SHP77 (cell line): Measurements from ENCODE around the gene TBL1XR1.
"Not testable (repeated sequence)": the region's sequence is repeated elsewhere in the genome, so short reads cannot be mapped to it uniquely, and the experiment has no call there.

Experiments used
- DNase-seq, 2 experiments: peaks; one replicate each; lab custom pipeline; 2025; lab: John Stamatoyannopoulos, UW

Gene TBL1XR1

DNA sequence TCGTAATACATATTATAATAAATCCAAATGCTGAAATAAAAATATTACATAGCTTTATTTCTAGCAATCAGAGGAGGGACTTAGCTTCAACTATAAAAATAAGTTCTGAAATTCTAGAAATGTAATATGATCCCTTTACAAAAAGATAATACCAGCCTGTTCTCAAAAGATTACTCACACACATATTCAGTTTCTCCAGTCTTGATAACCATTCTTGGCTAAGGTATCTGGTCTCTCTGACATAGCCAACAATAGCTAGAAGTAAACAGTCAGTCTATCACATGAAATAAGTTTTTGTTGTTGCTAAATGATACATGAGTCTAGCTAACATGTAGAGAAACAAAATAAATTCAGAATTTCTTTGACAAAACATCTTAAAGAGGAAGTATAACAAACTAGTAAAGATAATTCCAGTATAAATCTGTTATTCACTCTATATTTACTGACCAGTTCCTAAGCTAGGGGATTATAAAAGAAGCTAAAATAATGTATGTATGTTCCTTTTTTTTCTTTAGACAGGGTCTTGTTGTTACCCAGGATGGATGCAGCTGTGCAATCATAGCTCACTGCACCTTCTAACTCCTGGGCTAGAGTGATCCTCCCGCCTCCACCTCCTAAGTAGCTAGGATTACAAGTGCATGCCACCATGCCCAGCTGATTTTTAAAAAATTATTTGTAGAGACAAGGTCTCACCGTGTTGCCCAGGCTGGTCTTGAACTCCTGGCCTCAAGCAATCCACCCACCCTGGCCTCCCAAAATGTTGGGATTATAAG is 170.6 kb downstream of the TBL1XR1 start:
- no peak for DNase-seq

DNA sequence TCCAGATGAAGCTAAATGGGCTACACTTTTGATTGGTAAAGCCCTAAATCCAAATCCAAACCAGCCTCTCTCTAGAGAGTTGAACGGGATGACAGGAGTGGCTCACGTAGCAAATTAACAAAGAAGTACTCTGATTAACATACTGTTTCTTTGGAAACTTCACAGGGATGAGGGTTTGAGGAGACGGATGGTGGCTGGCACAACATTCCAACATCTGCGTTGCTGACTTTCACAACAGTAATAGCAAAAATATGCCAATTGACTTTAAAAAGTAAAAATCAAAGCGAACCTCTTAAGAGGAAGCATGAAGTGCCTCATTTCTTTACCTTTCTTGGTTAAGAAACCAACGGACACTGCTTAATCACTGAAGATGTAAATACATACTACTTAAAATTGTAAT is 181.4 kb downstream of the TBL1XR1 start:
- no peak for DNase-seq

DNA sequence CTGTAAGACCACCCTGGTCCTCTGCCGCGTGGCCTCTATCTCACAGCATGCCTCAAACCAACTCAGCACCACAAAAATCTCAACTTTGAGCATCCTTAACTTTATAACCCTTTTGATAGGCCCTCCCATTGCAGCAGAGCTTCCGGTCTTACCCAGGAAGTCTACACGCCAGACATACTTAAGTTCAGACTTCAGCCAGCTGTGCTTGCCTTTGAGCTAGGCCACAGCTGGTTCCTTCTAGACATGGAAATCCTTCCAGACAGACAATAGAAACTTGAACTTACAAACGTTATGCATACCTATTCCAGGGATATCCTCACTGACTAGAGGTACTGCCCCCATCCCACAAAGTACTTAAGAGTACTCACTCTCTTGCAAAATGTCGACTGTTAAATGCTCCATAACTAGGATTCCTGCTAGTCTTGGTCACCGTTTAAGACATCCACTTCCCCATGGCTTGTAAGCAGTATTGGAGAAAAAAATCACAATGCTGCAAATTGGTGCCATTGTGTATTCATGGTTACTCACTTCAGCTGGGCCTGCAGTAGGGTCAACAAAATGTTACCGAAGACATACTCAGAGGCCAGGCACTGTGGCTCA is 183.5 kb downstream of the TBL1XR1 start:
- DNase-seq: no peak

DNA sequence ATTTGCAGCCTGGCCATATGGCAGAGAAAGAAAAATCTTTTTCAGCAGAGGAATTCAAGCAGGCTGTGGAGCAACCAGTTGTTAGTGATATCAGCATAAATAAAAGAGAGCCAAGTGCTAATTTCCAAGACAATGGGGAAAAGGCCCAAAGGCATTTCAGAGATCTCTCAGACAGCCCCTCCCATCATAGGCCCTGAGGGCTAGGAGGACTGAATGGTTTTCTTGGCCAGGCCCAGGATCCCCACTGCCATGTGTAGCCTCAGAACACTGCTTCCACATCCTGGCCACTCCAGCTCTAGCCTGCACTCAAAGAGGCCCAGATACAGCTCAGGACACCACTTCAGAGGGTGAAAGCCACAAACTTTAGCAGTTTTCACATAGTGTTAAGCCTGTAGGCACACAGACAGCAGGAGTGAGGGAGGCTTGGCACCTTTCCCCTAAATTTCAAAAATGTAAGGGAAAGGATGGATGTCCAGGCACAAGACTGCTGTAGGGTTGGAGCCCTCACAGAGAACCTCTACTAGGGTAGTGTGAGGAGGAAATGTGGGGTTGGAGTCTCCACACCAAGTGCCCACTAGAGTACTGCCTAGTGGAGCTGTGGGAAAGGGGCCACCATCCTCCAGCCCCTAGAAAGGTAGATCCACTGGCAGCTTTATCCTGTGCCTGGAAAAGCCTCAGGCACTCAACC is 191.4 kb downstream of the TBL1XR1 start:
- no peak for DNase-seq

DNA sequence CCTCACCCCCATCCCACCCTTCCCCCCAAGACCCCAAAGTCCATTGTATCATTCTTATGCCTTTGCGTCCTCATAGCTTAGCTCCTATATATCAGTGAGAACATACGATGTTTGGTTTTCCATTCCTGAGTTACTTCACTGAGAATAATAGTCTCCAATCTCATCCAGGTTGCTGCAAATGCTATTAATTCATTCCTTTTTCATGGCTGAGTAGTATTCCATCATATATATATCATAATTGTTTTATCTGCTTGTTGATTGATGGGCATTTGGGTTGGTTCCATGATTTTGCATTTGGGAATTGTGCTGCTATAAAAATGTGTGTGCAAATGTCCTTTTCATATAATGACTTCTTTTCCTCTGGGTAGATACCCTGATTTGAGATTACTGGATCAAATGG is 197.1 kb downstream of the TBL1XR1 start:
- DNase-seq: not testable (repeated sequence)

DNA sequence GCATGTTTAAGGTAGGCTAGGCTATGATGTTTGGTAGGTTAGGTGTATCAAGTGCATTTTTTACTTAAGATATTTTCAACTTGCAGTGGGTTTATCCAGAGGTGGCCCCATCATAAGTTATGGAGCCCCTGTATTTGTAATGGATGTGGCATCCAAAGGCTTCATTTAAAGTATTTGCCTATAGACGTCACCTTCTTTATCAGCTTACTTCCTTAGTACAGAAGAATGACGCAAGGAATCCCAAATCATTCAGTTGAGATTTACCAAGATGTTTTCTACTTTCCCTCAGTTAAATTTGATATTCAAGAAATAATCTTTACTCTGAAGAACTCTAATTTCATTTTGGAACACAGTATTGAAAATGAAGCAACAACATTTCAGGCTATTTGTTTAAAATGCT is 201.3 kb downstream of the TBL1XR1 start:
- no peak for DNase-seq

DNA sequence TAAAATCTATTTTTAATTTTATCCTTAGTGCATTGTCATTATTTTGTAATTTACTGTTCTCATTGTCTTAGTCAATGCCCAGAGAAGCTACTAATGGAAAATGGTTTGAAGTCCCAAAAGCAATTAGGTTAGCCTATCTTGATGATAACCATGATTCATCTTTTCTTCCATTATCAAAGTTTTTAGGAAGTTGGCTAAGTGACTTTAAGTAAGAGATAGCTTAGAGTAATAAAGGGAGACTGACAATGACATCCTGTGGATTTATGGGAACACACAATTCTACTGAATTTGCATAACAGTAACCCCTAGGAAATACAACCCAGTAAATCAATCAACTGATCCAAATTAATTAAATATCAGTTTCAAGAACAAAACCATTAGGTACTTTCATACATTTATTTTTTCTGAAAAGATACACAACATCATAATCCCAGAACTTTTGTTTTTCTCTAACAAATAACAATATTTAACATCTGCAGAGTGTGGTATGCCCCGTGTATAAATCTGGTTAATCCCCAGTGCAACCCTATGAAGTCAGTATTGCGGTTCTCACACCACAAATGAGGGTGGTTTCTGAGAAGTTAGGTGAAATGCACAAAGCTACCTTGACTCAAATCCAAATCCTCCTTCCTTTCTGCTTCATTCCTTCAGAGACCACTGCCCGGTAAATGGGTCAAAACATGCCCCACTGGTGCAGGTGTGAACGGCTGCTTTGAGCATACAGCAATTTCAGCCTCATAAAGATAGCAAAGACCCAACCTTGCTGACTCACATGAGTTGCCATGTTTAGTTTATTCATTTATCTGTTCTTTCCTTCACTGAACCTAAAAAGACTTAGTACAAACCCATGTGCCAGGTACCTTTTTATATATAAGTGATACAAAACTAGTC is 202.1 kb downstream of the TBL1XR1 start:
- DNase-seq: no peak

DNA sequence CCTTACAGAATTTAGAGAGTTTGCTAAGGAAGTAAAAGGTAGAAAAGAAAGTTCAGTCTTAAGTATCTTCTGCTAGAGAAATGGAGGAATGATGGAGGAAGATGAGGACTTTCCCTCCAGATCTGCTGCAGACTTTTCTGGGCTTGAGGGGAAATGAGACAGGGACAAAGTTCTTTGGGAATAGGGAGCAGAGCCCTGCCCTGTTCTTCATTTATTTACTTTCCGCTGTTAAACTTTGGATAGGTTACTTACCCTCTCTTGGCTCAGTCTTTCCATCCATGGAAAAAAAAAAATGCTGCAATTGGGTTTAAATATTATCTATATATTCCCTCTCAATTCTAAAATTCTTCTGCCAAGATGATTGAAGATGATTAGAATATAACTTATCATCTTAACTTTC is 202.9 kb downstream of the TBL1XR1 start:
- no peak for DNase-seq

DNA sequence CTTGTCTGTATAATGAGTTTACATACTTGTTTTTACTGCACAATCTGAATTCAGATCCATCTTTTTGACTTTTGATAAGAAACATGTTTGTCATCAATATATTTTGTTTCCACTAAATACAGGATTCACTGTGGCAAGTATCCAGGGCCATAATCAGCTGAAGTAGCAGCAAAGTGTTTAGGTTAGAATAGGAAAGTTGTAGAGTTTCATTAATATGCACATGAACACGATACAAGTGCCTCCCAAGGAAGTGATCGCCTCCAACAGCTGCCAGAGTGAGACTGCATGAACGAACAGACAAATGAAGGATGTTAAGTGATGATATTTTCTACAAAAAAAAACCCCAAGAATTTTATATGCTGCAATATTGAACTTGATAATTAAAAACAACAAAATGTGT is 204.3 kb downstream of the TBL1XR1 start:
- no peak for DNase-seq

DNA sequence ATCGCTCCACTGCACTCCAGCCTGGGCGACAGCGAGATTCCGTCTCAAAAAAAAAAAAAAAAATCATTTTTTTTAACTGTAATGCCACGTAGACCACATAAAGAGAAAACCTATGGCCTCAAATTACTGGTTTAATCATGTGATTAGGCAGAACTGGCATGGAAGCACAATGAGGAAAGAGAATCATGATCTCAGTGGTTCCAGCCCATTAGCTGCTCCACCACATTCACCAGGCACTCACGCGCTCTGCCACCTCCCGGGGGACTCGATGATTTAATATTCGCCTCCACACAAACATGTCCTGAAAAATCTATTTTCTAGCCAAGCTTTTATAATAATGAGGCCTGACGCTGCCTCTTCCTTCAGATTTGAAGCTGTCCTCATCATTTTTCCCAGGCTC is 204.7 kb downstream of the TBL1XR1 start:
- no peak for DNase-seq

DNA sequence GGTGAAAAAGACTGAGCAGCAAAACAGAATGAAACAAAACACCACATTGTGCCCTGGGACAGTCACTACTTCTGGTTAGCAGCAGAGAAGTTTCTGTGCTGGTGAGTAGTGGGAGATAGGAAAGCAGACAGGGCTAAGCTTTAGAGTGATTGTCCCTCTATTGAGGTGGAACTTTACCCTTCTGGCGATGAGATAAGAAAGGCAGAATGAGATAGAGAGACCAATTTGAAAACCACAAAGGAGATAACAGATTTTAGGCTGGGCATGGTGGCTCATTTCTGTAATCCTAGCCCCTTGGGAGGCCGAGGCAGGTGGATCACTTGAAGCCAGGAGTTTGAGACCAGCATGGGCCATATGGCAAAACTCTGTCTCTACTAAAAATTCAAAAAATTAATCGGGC is 208.5 kb downstream of the TBL1XR1 start:
- DNase-seq: no peak

DNA sequence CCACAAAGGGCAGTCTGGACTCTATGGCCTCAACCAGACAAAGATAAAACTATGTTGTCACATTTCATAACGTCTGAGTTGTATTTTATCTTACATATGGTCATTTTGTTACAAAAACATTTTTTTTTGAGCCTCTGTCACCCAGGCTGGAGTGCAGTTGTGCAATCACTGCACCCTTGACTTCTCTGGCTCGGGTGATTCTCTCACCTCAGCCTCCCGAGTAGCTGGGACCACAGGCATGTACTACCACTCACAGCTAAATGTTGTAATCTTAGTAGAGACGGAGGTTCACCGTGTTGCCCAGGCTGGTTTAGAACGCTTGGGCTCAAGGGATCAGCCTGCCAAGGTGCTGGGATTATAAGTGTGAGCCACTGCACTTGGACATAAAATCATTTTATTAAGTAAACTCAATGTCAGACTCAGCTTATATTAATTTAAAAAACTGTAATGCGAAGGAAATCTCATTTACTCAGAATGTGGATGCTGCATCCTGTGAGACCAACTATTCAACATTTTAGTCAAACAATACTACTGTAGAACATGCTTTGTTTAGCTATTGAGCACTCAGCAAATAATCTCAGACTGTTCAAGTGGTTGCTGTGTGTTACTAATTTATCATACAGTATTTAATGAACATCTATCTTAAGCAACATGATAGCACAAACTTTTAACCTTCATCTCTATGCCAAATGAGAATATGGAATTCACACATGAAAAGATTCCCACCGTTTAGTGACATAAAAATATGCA is 209.2 kb downstream of the TBL1XR1 start:
- peak in 1 of 2 experiments; percentile 7 for DNase-seq

DNA sequence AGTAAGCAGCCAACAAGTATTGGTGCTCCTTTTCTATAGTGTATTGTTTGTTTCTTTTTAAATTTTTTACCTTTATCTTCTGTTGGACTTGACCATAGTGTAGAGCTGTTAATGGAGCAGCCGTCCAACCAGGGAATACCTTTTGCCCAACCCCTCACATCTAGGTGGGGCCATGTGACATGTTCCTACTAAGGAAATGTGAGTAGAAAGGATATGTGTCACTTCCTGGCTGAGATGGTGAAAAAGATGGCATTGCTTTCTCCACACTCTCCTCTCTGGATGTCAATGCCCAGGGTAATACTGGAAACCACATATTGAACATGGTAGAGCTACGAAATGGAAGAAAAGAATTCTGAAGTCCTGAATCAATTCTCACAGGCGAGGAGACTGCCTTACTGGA is 218.8 kb downstream of the TBL1XR1 start:
- DNase-seq: no peak

DNA sequence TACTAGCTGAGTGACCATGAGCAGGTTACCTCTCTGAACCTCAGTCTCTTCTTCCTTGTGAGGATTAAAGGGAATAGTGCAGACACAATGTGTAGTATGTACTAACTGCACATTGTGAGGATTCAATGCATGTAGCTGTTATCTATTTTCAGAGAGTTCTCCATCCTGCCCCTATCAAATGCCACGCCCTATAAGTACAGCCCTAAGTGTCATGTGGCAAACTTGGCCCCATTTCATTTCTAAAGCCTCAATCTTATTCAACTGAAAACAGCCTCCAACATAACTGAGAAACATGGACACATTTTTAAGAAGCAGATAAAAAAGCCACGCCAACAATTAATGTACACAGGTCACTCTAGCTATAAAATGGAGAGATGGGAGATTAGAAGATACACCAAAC is 220.0 kb downstream of the TBL1XR1 start:
- DNase-seq: no peak

DNA sequence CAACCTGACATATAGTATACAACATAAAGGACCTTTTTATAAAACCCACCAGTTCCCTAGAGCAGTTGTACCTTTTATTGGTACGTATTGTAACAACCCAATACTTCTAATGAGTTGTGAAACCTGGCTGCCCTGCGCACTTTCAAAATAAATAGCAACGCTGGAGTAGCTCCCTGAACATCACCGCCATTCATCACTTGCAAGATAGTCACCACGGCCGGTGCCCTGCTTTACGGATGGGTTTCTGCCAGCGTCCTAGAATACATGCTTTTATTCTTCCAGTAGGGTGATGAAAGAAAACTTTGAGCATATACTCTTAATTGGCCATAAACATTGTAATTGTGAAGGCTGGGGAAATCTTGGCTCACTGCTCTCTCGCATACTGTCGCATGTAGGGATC is 220.7 kb downstream of the TBL1XR1 start:
- no peak for DNase-seq

DNA sequence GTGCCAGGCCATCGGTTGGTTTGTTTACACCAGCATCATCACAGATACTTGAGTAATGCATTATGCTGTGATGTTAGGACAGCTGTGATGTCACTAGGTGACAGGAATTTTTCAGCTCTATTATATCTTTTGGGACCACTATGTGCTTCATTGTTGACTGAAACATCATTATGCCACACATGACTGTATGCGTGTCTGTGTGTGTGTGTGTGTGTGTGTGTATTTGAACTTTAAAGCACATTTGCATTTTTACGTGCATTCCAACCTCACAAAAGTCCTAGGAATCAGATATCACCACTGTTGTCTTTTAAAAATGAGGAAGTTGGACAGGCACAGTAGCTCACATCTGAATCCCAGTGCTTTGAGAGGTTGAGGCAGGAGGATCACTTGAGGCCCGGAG is 223.0 kb downstream of the TBL1XR1 start:
- DNase-seq: peak in 1 of 2 experiments; percentile 19

DNA sequence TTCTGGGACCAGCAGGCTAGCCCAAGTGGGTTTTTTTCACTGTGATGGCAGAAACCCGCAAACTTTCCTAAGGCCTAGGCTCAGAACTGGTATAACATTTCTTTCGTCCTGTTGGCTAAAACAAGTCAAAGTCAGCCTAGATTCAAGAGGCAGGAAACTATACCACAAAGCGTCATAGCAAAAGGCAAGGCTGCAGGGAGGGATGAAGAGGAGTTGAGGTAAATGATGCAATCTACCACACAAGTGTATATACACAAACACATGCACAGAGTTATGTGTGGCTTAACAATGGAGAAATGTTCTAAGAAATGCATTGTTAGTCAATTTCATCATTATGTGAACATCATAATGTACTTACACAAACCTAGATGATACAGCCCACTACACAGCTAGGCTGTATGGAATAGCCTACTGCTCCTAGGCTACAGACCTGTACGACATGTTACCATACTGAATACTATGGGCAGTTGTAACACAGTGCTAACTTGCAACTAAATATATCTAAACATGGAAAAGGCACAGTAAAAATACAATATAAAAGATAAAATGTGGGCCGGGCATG is 225.6 kb downstream of the TBL1XR1 start:
- DNase-seq: no peak

DNA sequence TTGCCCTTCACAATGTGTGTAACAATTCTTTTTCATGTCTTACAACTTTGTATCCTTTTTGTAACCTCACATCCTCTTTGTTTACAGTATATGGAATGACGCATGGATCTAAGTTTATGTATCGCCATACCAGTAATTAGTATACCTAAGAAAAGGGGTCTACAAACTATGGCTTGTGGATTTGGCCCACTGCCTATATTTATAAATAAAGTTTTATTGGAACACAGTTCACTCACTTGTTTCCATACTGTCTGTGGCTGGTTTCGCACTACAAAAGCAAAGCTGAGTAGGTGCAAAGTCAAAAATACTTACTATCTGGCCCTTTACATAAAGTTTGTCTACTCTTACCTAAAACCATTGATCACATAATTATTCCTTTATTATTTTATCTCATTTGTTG is 226.5 kb downstream of the TBL1XR1 start:
- DNase-seq: no peak

DNA sequence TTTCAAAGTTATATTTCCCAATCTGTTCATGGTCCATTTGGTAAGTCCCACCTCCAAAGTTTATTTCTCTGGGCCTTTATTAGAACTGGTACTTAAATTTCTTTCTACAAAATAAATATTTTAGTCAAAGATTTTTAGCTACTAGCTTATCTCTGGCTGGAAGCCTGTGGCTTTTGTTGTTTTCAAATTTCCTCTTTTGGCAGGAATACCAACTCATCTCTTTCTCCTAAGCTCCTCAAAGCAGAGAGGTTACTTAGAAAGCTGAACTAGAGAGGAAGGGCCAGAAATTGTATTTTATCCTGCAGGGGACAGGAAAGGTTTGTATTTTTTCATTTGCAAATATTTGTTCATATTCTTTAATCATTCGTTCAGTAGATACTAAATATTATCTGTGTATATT is 227.8 kb downstream of the TBL1XR1 start:
- no peak for DNase-seq
